Brain microvascular endothelial cell (primary cell): Measurements from ENCODE around the gene MYH9.

Experiments used
- DNase-seq: peaks from one replicate; pipeline ENCODE4 v3.0.0-alpha.2; 2020
- H3K27ac ChIP-seq: fragments of 250-450 bp; sonication (Bioruptor Pico); 2 replicates; pipeline ENCODE4 v1.5.1; 2020; ENCODE audit warnings: mild to moderate bottlenecking, moderate library complexity
- H3K27me3 ChIP-seq: fragments of 250-450 bp; sonication (Bioruptor Pico); replicated peaks from 2 replicates; pipeline ENCODE4 v1.5.1; 2020; ENCODE audit warnings: mild to moderate bottlenecking
- H3K36me3 ChIP-seq: fragments of 250-450 bp; sonication (Bioruptor Pico); replicated peaks from 2 replicates; pipeline ENCODE4 v1.5.1; 2020; ENCODE audit warnings: mild to moderate bottlenecking
- H3K4me3 ChIP-seq: 2 replicates; pipeline ENCODE4 v1.5.1; 2011; ENCODE audit warnings: low read depth, mild to moderate bottlenecking, control low read depth, low read length, moderate library complexity
- in situ Hi-C: cut with HindIII; loops from 2 replicates; pipeline ENCODE4 v1.10.0; 2017; ENCODE audit warnings: low sequenced_read_pairs, low pct_ligation_motif_present
- TF ChIP-seq, protein P1 (sequence below): IDR thresholded peaks from 2 replicates; pipeline ENCODE4 v1.5.1; 2011; ENCODE audit warnings: low read depth, mild to moderate bottlenecking, moderate library complexity, low read length, control low read depth, inconsistent platforms; ENCODE audit errors: missing control alignments

Gene MYH9

DNA sequence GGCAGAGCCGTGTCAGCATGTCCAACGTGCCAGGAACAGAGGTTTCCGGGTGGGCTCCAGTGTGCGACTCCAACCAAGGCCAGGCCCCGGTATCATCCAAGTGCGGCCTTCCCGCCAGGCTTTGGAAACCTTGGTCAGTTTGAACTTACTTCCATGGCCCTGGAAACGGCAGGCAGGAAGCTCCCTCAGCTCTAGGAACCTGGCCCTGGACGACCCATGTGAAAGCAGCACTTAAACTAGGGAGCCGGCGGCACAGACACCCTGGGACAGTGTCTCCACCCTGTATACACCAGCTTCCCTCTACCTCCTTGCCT, 65.2 kb downstream of the MYH9 start:
- in situ Hi-C loops: no loop called here
- H3K27ac ChIP-seq: no peak overlapping the region
- DNase-seq: no peak
- TF ChIP-seq, protein P1, sequence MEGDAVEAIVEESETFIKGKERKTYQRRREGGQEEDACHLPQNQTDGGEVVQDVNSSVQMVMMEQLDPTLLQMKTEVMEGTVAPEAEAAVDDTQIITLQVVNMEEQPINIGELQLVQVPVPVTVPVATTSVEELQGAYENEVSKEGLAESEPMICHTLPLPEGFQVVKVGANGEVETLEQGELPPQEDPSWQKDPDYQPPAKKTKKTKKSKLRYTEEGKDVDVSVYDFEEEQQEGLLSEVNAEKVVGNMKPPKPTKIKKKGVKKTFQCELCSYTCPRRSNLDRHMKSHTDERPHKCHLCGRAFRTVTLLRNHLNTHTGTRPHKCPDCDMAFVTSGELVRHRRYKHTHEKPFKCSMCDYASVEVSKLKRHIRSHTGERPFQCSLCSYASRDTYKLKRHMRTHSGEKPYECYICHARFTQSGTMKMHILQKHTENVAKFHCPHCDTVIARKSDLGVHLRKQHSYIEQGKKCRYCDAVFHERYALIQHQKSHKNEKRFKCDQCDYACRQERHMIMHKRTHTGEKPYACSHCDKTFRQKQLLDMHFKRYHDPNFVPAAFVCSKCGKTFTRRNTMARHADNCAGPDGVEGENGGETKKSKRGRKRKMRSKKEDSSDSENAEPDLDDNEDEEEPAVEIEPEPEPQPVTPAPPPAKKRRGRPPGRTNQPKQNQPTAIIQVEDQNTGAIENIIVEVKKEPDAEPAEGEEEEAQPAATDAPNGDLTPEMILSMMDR: no peak
- H3K36me3 ChIP-seq: peaks cover 98% of the 10 kb centered on the region
- no peak overlapping the region for H3K4me3 ChIP-seq
- no peaks in the 10 kb centered on the region for H3K27me3 ChIP-seq

- H3K27me3 ChIP-seq: no peaks in the 10 kb centered on the region
- no peak overlapping the region for H3K27ac ChIP-seq
- TF ChIP-seq, protein P1: no peak
- H3K36me3 ChIP-seq: peaks cover 98% of the 10 kb centered on the region
- DNase-seq: no peak
- no peak overlapping the region for H3K4me3 ChIP-seq
- in situ Hi-C loops: no loop called here
Measured at GRCh38 chr22:36321797-36322601, 65.8 kb downstream of the MYH9 start.

DNA sequence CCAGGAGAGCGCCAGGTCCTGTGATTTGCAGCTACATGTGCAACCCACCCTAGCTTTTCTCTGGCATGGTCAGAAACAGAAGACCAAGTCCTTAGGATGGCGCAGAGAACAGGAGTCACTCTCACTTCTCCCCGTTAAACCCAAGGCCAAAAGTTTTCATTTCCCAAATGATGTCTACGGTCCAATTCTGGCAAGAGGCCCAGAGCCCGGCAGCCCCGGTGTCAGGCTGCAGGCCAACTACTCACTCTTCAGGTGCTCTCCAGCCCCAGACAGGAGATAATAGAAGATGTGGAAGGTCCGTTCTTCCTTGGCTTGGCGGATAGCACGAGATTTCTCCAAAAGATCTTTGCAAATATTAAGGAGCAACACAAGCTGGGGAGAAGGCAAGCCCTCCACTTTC, 67.2 kb downstream of the MYH9 start:
- H3K4me3 ChIP-seq: no peak overlapping the region
- DNase-seq: no peak
- H3K27ac ChIP-seq: no peak overlapping the region
- H3K27me3 ChIP-seq: no peaks in the 10 kb centered on the region
- in situ Hi-C loops: no loop called here
- H3K36me3 ChIP-seq: peaks cover 94% of the 10 kb centered on the region
- TF ChIP-seq, protein P1: no peak

- DNase-seq: no peak
- TF ChIP-seq, protein P1: no peak
- no peak overlapping the region for H3K27ac ChIP-seq
- in situ Hi-C loops: no loop called here
- H3K27me3 ChIP-seq: no peaks in the 10 kb centered on the region
- no peak overlapping the region for H3K4me3 ChIP-seq
- H3K36me3 ChIP-seq: peaks cover 97% of the 10 kb centered on the region
Measured at GRCh38 chr22:36319595-36320497, 67.9 kb downstream of the MYH9 start.

DNA sequence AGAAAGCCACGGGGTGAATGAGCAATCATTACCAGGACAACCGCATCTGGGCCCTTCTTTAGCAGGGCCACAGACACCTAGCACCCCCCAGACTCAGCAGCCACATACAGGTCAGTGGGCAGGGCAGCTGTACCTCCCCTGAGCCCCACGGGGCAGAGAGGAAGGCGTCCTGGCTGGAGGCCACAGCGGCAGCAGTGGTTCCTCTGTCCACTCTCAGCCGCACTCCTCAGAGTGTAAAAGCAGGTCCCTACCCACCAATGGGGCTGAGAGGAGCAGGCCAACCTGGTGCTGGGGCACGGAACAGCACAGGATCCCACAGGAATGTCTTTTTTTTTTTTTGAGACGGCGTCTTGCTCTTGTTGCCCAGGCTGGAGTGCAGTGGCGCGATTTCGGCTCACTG, 69.3 kb downstream of the MYH9 start:
- Histone ChIP-seq H3K36me3 (peaks cover 97% of the 10 kb centered on the region), H3K27ac (no peak overlapping the region), H3K4me3 (no peak overlapping the region), H3K27me3 (no peaks in the 10 kb centered on the region)
- in situ Hi-C loops: no loop called here
- no peak for DNase-seq
- TF ChIP-seq, protein P1: no peak
